Activated CD8-positive, alpha-beta T cell treated with anti-CD3 and anti-CD28 coated beads, Interleukin-2, amount 10 ng/mL, durations not matched to agents 7 days and 5 days (primary cell): Measurements from ENCODE around the gene BRICD5. TPM values are rescaled to one million over a fixed set of nuclear protein-coding genes. Genes with fewer than 3 reads are reported as not detected.

ENCODE experiments used
- ATAC-seq: fragments of 150-1000 bp; cut with Tn5 transposase; one replicate; pipeline ENCODE4 v1.10.0; 2021; ENCODE audit warnings: moderate library complexity
- CTCF ChIA-PET: fragments of 350-600 bp; sonication (Branson Sonifier 250); formaldehyde crosslinking; loops from one replicate; lab custom pipeline; 2021; ENCODE audit warnings: antibody characterized with exemption; lab: Charles Lee
- POLR2A ChIA-PET: fragments of 350-600 bp; sonication (Branson Sonifier 250); formaldehyde crosslinking; loops from one replicate; lab custom pipeline; 2021; ENCODE audit warnings: antibody characterized with exemption; lab: Charles Lee
- DNase-seq: peaks from one replicate; pipeline ENCODE4 v3.0.0-alpha.2; 2020
- H3K27ac Mint-ChIP-seq: one replicate; pipeline ENCODE4 v1.8.0; 2021; ENCODE audit warnings: mild to moderate bottlenecking, mixed read lengths
- H3K27me3 Mint-ChIP-seq: one replicate; pipeline ENCODE4 v1.8.0; 2021; ENCODE audit warnings: low read depth, mixed read lengths
- H3K36me3 Mint-ChIP-seq: one replicate; pipeline ENCODE4 v1.8.0; 2021; ENCODE audit warnings: low read depth, mixed read lengths
- H3K4me1 Mint-ChIP-seq: one replicate; pipeline ENCODE4 v1.8.0; 2021; ENCODE audit warnings: low read depth, mixed read lengths
- H3K4me3 Mint-ChIP-seq: one replicate; pipeline ENCODE4 v1.8.0; 2021; ENCODE audit warnings: mild to moderate bottlenecking, mixed read lengths
- H3K9me3 Mint-ChIP-seq: one replicate; pipeline ENCODE4 v1.8.0; 2022; ENCODE audit warnings: mixed read lengths; ENCODE audit not compliant: insufficient read depth
- total RNA-seq, 2 experiments: library from RNA; stranded (reverse); gene quantifications; one replicate each; pipeline ENCODE4 v1.2.3, GENCODE V29; 2021

BRICD5 gene
- total RNA-seq, 2 experiments from 2014 or later = 14.8 to 15.0 TPM

GRCh38 chr16:2174396-2175131 is 36.1 kb downstream of the BRICD5 start:
- H3K9me3 Mint-ChIP-seq = no peaks in the 10 kb centered on the region
- no peaks in the 10 kb centered on the region for H3K27me3 Mint-ChIP-seq
- CTCF ChIA-PET = no interaction called here
- H3K4me1 Mint-ChIP-seq = no peaks in the 10 kb centered on the region
- no peak for ATAC-seq
- peaks cover 18% of the 10 kb centered on the region for H3K36me3 Mint-ChIP-seq
- H3K4me3 Mint-ChIP-seq = no peak overlapping the region
- H3K27ac Mint-ChIP-seq = no peak overlapping the region
- POLR2A ChIA-PET = no interaction called here
- DNase-seq = no peak

DNA sequence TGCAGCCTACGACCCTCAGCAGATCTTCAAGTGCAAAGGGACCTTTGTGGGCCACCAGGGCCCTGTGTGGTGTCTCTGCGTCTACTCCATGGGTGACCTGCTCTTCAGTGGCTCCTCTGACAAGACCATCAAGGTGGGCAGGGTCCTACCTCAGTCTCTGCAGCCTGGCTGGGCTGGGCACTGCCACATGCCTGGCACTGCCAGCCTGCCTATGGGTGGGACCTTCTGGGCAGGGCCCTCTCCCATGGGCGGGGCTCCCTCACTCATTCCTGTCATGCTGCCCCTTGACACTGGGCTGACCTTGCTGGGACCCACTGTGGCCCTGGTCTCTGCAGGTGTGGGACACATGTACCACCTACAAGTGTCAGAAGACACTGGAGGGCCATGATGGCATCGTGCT is 36.7 kb downstream of the BRICD5 start:
- ATAC-seq (no peak), DNase-seq (no peak)
- ChIA-PET POLR2A (no interaction called here), CTCF (no interaction called here)
- H3K9me3 Mint-ChIP-seq = no peaks in the 10 kb centered on the region
- H3K36me3 Mint-ChIP-seq = peaks cover 18% of the 10 kb centered on the region
- no peak overlapping the region for H3K27ac Mint-ChIP-seq
- H3K4me3 Mint-ChIP-seq = no peak overlapping the region
- H3K4me1 Mint-ChIP-seq = no peaks in the 10 kb centered on the region
- H3K27me3 Mint-ChIP-seq = no peaks in the 10 kb centered on the region

DNA sequence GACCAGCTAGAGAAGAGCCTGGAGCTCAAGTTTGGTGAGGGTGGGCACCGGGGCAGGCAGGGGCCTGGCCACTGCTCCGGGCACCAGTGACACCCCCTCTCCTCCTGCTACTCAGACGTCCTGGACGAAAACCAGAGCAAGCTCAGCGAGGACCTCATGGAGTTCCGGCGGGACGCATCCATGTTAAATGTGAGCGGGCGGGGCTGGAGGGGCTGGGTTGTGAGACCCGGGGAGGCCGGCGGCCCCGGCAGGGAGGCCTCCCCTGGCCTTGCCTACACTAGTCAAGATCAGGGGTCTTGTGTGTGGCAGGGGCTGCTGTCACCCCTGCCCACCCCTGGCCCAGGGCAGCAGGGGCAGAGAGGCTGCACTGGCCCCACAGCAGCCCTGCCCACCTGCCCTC is 37.3 kb downstream of the BRICD5 start:
- no peak for ATAC-seq
- Mint-ChIP-seq H3K27me3 (no peaks in the 10 kb centered on the region), H3K36me3 (peaks cover 18% of the 10 kb centered on the region), H3K4me1 (no peaks in the 10 kb centered on the region), H3K27ac (no peak overlapping the region), H3K9me3 (no peaks in the 10 kb centered on the region), H3K4me3 (no peak overlapping the region)
- DNase-seq = no peak
- ChIA-PET POLR2A (no interaction called here), CTCF (no interaction called here)

GRCh38 chr16:2172688-2173335 is 37.9 kb downstream of the BRICD5 start:
- no peak for DNase-seq
- POLR2A ChIA-PET = no interaction called here
- no peak for ATAC-seq

DNA sequence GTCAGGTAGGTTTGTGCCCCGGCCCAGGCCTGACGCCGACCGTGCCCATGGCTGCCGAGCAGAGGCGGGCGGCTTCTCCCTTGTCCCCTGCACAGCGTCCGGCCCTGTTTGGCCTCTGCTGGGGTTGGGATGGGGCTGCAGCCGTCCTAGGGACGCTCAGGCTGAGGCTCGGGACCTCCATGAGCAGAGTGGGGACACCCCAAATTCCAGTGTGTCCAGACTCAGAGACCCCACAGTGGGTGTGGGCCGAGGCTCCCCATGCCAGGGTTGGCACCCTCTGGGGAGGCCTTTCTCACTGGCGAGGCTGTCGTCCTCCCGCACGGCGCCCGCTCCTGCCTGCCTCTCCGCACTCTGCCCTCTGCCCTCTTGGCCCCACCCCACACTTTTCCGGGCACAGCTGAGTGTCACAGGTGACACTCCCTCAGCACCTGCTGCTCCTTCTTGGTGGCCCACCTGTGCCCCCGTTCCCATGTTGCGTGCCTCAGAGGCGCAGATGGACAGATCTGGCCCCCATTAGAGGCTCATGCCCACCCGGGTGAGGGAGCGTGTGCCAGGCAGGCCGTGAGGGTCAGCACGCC is 39.0 kb downstream of the BRICD5 start:
- H3K27me3 Mint-ChIP-seq = no peaks in the 10 kb centered on the region
- POLR2A ChIA-PET = no interaction called here
- CTCF ChIA-PET = no interaction called here
- H3K36me3 Mint-ChIP-seq = peaks cover 15% of the 10 kb centered on the region
- DNase-seq = no peak
- H3K4me1 Mint-ChIP-seq = no peaks in the 10 kb centered on the region
- H3K27ac Mint-ChIP-seq = no peak overlapping the region
- H3K4me3 Mint-ChIP-seq = no peak overlapping the region
- ATAC-seq = no peak
- no peaks in the 10 kb centered on the region for H3K9me3 Mint-ChIP-seq

More at GRCh38 chr16:2172688-2173335, 37.9 kb downstream of the BRICD5 start:
- H3K4me1 Mint-ChIP-seq = no peaks in the 10 kb centered on the region
- H3K4me3 Mint-ChIP-seq = no peak overlapping the region
- no peak overlapping the region for H3K27ac Mint-ChIP-seq
- H3K9me3 Mint-ChIP-seq = no peaks in the 10 kb centered on the region
- CTCF ChIA-PET = no interaction called here
- peaks cover 18% of the 10 kb centered on the region for H3K36me3 Mint-ChIP-seq
- no peaks in the 10 kb centered on the region for H3K27me3 Mint-ChIP-seq

DNA sequence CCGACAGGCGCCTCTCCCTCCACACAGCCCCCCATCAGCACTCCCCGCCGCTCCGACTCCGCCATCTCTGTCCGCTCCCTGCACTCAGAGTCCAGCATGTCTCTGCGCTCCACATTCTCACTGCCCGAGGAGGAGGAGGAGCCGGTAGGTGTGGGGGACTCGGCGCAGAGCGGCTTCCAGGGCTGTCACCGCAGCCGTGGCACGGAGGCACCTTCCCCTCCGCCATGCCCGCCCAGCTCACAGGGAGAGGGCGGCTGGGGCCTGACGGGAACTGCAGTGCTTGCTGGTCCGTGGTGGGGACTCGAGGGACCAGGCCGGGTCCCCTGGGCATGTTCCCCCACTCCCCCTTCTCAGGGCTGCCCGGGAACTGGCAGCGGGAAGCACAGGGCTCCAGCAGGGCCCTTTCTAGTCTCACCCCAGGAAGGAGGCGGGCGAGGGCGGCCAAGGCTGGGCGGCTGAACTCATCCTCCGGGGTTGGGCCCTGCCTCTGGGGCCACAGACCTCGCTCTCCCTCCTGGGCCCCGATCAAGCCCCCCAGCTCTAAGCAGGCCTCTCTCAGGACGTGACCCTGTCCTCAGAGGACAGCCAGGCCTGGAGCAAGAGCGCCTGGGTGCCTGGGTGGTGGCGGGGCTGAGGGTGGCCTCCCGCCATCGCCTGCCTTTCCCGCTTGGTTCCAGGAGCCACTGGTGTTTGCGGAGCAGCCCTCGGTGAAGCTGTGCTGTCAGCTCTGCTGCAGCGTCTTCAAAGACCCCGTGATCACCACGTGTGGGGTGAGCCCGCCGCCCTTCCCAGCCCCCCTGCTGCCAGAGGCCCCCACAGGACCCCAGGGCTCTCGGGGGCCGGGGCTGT is 39.9 kb downstream of the BRICD5 start:
- DNase-seq (no peak), ATAC-seq (no peak)
- POLR2A ChIA-PET = no interaction called here
- Mint-ChIP-seq H3K36me3 (peaks cover 15% of the 10 kb centered on the region), H3K4me1 (no peaks in the 10 kb centered on the region), H3K4me3 (no peak overlapping the region), H3K27me3 (no peaks in the 10 kb centered on the region), H3K9me3 (no peaks in the 10 kb centered on the region), H3K27ac (no peak overlapping the region)
- CTCF ChIA-PET = no interaction called here

DNA sequence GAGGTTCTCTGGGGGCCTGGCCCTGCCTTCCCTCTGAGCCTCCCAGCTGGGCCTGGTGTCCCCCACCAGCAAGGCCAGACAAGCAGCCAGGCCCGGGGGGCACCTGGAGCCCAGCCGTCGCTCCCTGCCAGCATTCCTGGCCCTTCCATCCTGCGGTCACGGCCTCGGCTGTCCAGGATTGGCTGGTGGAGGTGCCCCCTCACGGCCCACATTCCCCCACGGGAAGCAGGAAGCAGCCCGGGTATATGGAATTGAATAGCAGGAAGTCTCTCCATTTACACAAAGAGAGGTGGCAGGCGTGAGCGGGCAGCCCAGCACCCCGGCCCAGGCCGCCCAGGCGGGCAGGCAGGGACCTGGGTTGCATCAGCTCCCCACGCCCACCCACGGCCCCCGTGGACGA is 40.6 kb downstream of the BRICD5 start:
- ChIA-PET CTCF (no interaction called here), POLR2A (no interaction called here)
- Mint-ChIP-seq H3K9me3 (no peaks in the 10 kb centered on the region), H3K36me3 (peaks cover 17% of the 10 kb centered on the region), H3K27ac (no peak overlapping the region), H3K27me3 (no peaks in the 10 kb centered on the region), H3K4me3 (no peak overlapping the region), H3K4me1 (no peaks in the 10 kb centered on the region)
- DNase-seq (no peak), ATAC-seq (no peak)

GRCh38 chr16:2167068-2167638 is 43.5 kb downstream of the BRICD5 start:
- H3K4me3 Mint-ChIP-seq = no peak overlapping the region
- H3K27me3 Mint-ChIP-seq = no peaks in the 10 kb centered on the region
- no peak overlapping the region for H3K27ac Mint-ChIP-seq
- ChIA-PET CTCF (no interaction called here), POLR2A (no interaction called here)
- no peak for ATAC-seq
- no peak for DNase-seq
- no peaks in the 10 kb centered on the region for H3K4me1 Mint-ChIP-seq
- H3K36me3 Mint-ChIP-seq = peaks cover 13% of the 10 kb centered on the region
- H3K9me3 Mint-ChIP-seq = no peaks in the 10 kb centered on the region

- ChIA-PET CTCF (no interaction called here), POLR2A (no interaction called here)
- Mint-ChIP-seq H3K4me3 (no peak overlapping the region), H3K9me3 (no peaks in the 10 kb centered on the region), H3K4me1 (no peaks in the 10 kb centered on the region), H3K27me3 (no peaks in the 10 kb centered on the region), H3K27ac (peak overlapping the region; percentile 64), H3K36me3 (peaks cover 13% of the 10 kb centered on the region)
- DNase-seq (no peak), ATAC-seq (no peak)
Measured at GRCh38 chr16:2166263-2167067, 44.2 kb downstream of the BRICD5 start.

GRCh38 chr16:2165861-2166260 is 44.8 kb downstream of the BRICD5 start:
- CTCF ChIA-PET = no interaction called here
- Mint-ChIP-seq H3K9me3 (no peaks in the 10 kb centered on the region), H3K27me3 (no peaks in the 10 kb centered on the region), H3K27ac (peak overlapping the region; percentile 64), H3K36me3 (peaks cover 13% of the 10 kb centered on the region), H3K4me1 (no peaks in the 10 kb centered on the region), H3K4me3 (no peak overlapping the region)
- POLR2A ChIA-PET = no interaction called here
- ATAC-seq = no peak
- no peak for DNase-seq

DNA sequence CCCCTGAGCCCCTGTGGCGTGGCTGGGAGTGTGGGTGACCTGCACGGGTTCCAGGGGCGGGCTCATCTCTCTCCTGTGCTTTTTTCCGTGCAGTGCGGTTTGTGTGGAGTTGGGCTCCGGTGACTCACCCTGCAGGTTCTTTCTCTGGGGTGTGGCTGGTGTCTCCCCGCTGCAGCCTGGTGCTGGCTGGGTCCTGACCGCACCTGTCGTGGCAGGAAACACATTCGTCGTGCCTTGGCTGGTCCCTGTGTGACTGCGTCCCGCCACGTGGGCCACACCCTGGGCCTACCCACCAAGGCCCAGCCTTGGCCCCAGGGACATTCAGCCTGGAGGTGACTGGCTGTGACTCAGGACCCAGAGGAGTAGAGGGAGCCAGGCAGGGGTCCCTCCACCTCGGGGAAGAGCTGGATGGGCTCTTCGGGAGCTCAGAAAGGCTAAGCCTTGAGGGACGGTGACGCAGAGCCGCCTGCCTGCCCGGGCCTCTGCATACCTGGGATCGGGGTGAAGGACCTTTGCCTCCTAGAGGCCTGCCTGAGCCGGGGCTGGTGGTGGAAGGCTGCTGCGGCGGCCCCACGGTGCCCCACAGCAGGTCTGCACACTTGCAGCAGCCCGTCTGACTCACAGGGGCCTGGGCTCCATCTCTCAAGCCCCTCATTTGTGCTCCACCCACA is 47.3 kb downstream of the BRICD5 start:
- ChIA-PET POLR2A (no interaction called here), CTCF (no interaction called here)
- Mint-ChIP-seq H3K4me1 (peaks cover 2% of the 10 kb centered on the region), H3K4me3 (no peak overlapping the region), H3K27ac (peak overlapping the region; percentile 32), H3K27me3 (no peaks in the 10 kb centered on the region), H3K36me3 (peaks cover 13% of the 10 kb centered on the region), H3K9me3 (no peaks in the 10 kb centered on the region)
- DNase-seq (no peak), ATAC-seq (no peak)
